GM23248 (cell line): Measurements from ENCODE around the gene PAQR9. TPM values are rescaled to one million over a fixed set of nuclear protein-coding genes. Genes with fewer than 3 reads are reported as not detected.
"Not testable (repeated sequence)": the region's sequence is repeated elsewhere in the genome, so short reads cannot be mapped to it uniquely, and the experiment has no call there.

ENCODE experiments used
- DNase-seq: peaks from one replicate; pipeline ENCODE4 v3.0.0-alpha.2; 2015
- H2AFZ ChIP-seq: fragments of 200-600 bp; sonication (generic); 2 replicates; pipeline ENCODE4 v1.6.1; 2016; ENCODE audit warnings: antibody characterized with exemption
- H3F3A ChIP-seq: fragments of 200-600 bp; sonication (generic); 2 replicates; pipeline ENCODE4 v1.6.1; 2016; ENCODE audit warnings: mild to moderate bottlenecking, antibody characterized with exemption, mixed run types; ENCODE audit not compliant: insufficient read depth
- H3K27ac ChIP-seq: fragments of 200-600 bp; sonication (generic); 2 replicates; pipeline ENCODE4 v1.5.1; 2016; ENCODE audit warnings: mild to moderate bottlenecking
- H3K27me3 ChIP-seq: fragments of 200-600 bp; sonication (generic); replicated peaks from 2 replicates; pipeline ENCODE4 v1.6.1; 2016; ENCODE audit warnings: mild to moderate bottlenecking; ENCODE audit not compliant: insufficient read depth
- H3K36me3 ChIP-seq: fragments of 200-600 bp; sonication (generic); 2 replicates; pipeline ENCODE4 v1.6.1; 2016; ENCODE audit warnings: low read depth, mild to moderate bottlenecking
- H3K4me1 ChIP-seq: fragments of 200-600 bp; sonication (generic); 2 replicates; pipeline ENCODE4 v1.6.1; 2016; ENCODE audit warnings: mild to moderate bottlenecking; ENCODE audit not compliant: insufficient read depth
- H3K4me2 ChIP-seq: fragments of 200-600 bp; sonication (generic); one replicate; pipeline ENCODE4 v1.6.1; 2016; ENCODE audit warnings: mild to moderate bottlenecking; ENCODE audit not compliant: unreplicated experiment
- H3K4me3 ChIP-seq: fragments of 200-600 bp; sonication (generic); 2 replicates; pipeline ENCODE4 v1.5.1; 2016; ENCODE audit warnings: mild to moderate bottlenecking
- H3K79me2 ChIP-seq: fragments of 200-600 bp; sonication (generic); 2 replicates; pipeline ENCODE4 v1.6.1; 2016; ENCODE audit warnings: mild to moderate bottlenecking; ENCODE audit not compliant: insufficient read depth
- H3K9ac ChIP-seq: fragments of 200-600 bp; sonication (generic); 2 replicates; pipeline ENCODE4 v1.6.1; 2016; ENCODE audit warnings: mild to moderate bottlenecking
- H3K9me2 ChIP-seq: fragments of 200-600 bp; sonication (generic); 2 replicates; pipeline ENCODE4 v1.6.1; 2016; ENCODE audit warnings: mixed run types, mild to moderate bottlenecking, moderate library complexity; ENCODE audit not compliant: insufficient read depth
- H3K9me3 ChIP-seq: fragments of 200-600 bp; sonication (generic); one replicate; pipeline ENCODE4 v1.6.1; 2017; ENCODE audit warnings: low read depth
- H4K20me1 ChIP-seq: fragments of 200-600 bp; sonication (generic); 2 replicates; pipeline ENCODE4 v1.6.0; 2016; ENCODE audit not compliant: insufficient read depth
- EZH2 ChIP-seq: fragments of 200-600 bp; sonication (generic); IDR thresholded peaks from 2 replicates; pipeline ENCODE4 v1.6.1; 2018; ENCODE audit warnings: antibody characterized with exemption, mild to moderate bottlenecking; ENCODE audit not compliant: insufficient read depth, poor library complexity, severe bottlenecking
- EZH2phosphoT487 ChIP-seq: fragments of 200-600 bp; sonication (generic); IDR thresholded peaks from 2 replicates; pipeline ENCODE4 v1.6.1; 2018; ENCODE audit warnings: antibody characterized with exemption, moderate library complexity, mild to moderate bottlenecking, low read depth; ENCODE audit not compliant: insufficient read depth
- WGBS, 2 experiments: methylation state at CpG; one replicate each; pipeline ENCODE4 v1.1.6; 2015 to 2017; ENCODE audit warnings: low lambda C conversion rate in 2 of 2, low coverage in 1 of 2; ENCODE audit errors: missing lambda C conversion rate in 2 of 2; 5-methylcytosine and 5-hydroxymethylcytosine counted together
- in situ Hi-C: fragments of 300-500 bp; cut with MboI; formaldehyde crosslinking; loops from 2 replicates; pipeline ENCODE4 v1.15.0; 2020
- polyA plus RNA-seq: library from polyadenylated mRNA; unstranded; fragments of >200 nt; fragmentation: Nextera tagmentation; extraction: Ambion mirVana; gene quantifications from 2 replicates; pipeline ENCODE4 v1.2.1, GENCODE V29; 2016
- total RNA-seq: library from RNA; depleted of rRNA; stranded (reverse); fragments of >200 nt; shearing (Covaris generic); gene quantifications from 2 replicates; pipeline ENCODE4 v1.2.3, GENCODE V29; 2014

Gene PAQR9
- total and polyA plus RNA-seq, 2 experiments from 2014 or later = not detected

- Histone ChIP-seq H4K20me1 (no peaks in the 10 kb centered on the region), H3K4me1 (0 out of 2 replicates have a peak, but pooled peaks cover 6% of the 10 kb centered on the region), H3K36me3 (no peaks in the 10 kb centered on the region), H3K9ac (no peak overlapping the region), H2AFZ (no peak overlapping the region), H3K4me3 (no peak overlapping the region), H3K27me3 (no peaks in the 10 kb centered on the region), H3F3A (no peaks in the 10 kb centered on the region), H3K9me3 (no peaks in the 10 kb centered on the region), H3K79me2 (no peaks in the 10 kb centered on the region), H3K4me2 (no peak overlapping the region), H3K27ac (no peak overlapping the region), H3K9me2 (no peaks in the 10 kb centered on the region)
- 73 to 74% methylated on average over 7 of the region's 7 CpGs for whole genome bisulfite sequencing, 2 experiments
- in situ Hi-C loops = loop anchor here (5.0 kb wide), 2 partner anchors 165 to 400 kb away; no protein-coding TSS in a partner anchor
- no peak for DNase-seq
- TF ChIP-seq EZH2phosphoT487 (no peak), EZH2 (no peak)
Measured at GRCh38 chr3:142992323-142992722, 28.8 kb upstream of the PAQR9 start.

GRCh38 chr3:142990721-142991120 is 27.2 kb upstream of the PAQR9 start:
- no peaks in the 10 kb centered on the region for H3K79me2 ChIP-seq
- no peak overlapping the region for H3K4me2 ChIP-seq
- 92 to 97% methylated on average over 5 of the region's 5 CpGs for WGBS, 2 experiments
- DNase-seq = no peak
- 0 out of 2 replicates have a peak, but pooled peaks cover 7% of the 10 kb centered on the region for H3K4me1 ChIP-seq
- H2AFZ ChIP-seq = no peak overlapping the region
- no peaks in the 10 kb centered on the region for H3F3A ChIP-seq
- H3K9ac ChIP-seq = no peak overlapping the region
- in situ Hi-C loops = loop anchor here (5.0 kb wide), 2 partner anchors 163 to 398 kb away; no protein-coding TSS in a partner anchor
- H3K27me3 ChIP-seq = no peaks in the 10 kb centered on the region
- no peak for TF ChIP-seq EZH2phosphoT487
- TF ChIP-seq EZH2 = no peak
- no peak overlapping the region for H3K27ac ChIP-seq
- no peak overlapping the region for H3K4me3 ChIP-seq
- no peaks in the 10 kb centered on the region for H4K20me1 ChIP-seq
- H3K36me3 ChIP-seq = no peaks in the 10 kb centered on the region
- H3K9me3 ChIP-seq = no peaks in the 10 kb centered on the region
- H3K9me2 ChIP-seq = no peaks in the 10 kb centered on the region

- DNase-seq, H3K4me3 ChIP-seq, H3K27me3 ChIP-seq, H3K4me1 ChIP-seq, in situ Hi-C loops, H3K4me2 ChIP-seq, H3F3A ChIP-seq, H3K9me2 ChIP-seq, H2AFZ ChIP-seq, H3K79me2 ChIP-seq, H4K20me1 ChIP-seq, H3K36me3 ChIP-seq, H3K9me3 ChIP-seq, H3K9ac ChIP-seq, H3K27ac ChIP-seq: not testable (repeated sequence)
- 95 to 100% methylated on average over 2 of the region's 3 CpGs for WGBS, 2 experiments
Measured at GRCh38 chr3:142988826-142989225, 25.4 kb upstream of the PAQR9 start.

- H3K9me3 ChIP-seq, H3K9ac ChIP-seq, H3F3A ChIP-seq, H3K9me2 ChIP-seq, H3K4me1 ChIP-seq, H4K20me1 ChIP-seq, in situ Hi-C loops, H3K79me2 ChIP-seq, H2AFZ ChIP-seq, H3K4me2 ChIP-seq, H3K27me3 ChIP-seq, H3K27ac ChIP-seq, H3K4me3 ChIP-seq, H3K36me3 ChIP-seq, DNase-seq: not testable (repeated sequence)
- 92 to 97% methylated on average over 2 of the region's 2 CpGs for WGBS, 2 experiments
Measured at GRCh38 chr3:142988221-142988620, 24.7 kb upstream of the PAQR9 start.

GRCh38 chr3:142987707-142988106 is 24.2 kb upstream of the PAQR9 start:
- H3K4me2 ChIP-seq = no peak overlapping the region
- peak overlapping the region; percentile 57 for H2AFZ ChIP-seq
- H4K20me1 ChIP-seq = no peaks in the 10 kb centered on the region
- no peaks in the 10 kb centered on the region for H3K36me3 ChIP-seq
- no peaks in the 10 kb centered on the region for H3K27me3 ChIP-seq
- no peak overlapping the region for H3K9ac ChIP-seq
- peak; percentile 29 for DNase-seq
- H3K27ac ChIP-seq = no peak overlapping the region
- WGBS, 2 experiments = 15 to 16% methylated on average over 7 of the region's 7 CpGs
- TF ChIP-seq EZH2phosphoT487 (no peak), EZH2 (no peak)
- no peaks in the 10 kb centered on the region for H3K9me2 ChIP-seq
- H3K79me2 ChIP-seq = no peaks in the 10 kb centered on the region
- H3F3A ChIP-seq = no peaks in the 10 kb centered on the region
- in situ Hi-C loops = no loop called here
- H3K4me3 ChIP-seq = no peak overlapping the region
- H3K4me1 ChIP-seq = 0 out of 2 replicates have a peak, but pooled peaks cover 7% of the 10 kb centered on the region
- H3K9me3 ChIP-seq = no peaks in the 10 kb centered on the region
